HL-60 (cell line): ENCODE results near the gene KLHL36.
A peak's percentile ranks its signal among the peaks of the same experiment; 100 is the strongest.

ENCODE experiments used
- DNase-seq, 2 experiments: peaks; one replicate each; pipeline ENCODE4 v3.0.0-alpha.2; 2010 to 2020; ENCODE audit warnings: low read depth in 1 of 2, low spot score in 1 of 2
- H3K27ac ChIP-seq: fragments of 250-450 bp; sonication (Bioruptor Pico); replicated peaks from 2 replicates; pipeline ENCODE4 v1.5.1; 2020; ENCODE audit warnings: mild to moderate bottlenecking, moderate library complexity
- H3K27me3 ChIP-seq: fragments of 250-450 bp; sonication (Bioruptor Pico); 2 replicates; pipeline ENCODE4 v1.5.1; 2021; ENCODE audit warnings: mild to moderate bottlenecking, moderate library complexity; ENCODE audit not compliant: insufficient read depth, poor library complexity, severe bottlenecking
- H3K4me3 ChIP-seq: replicated peaks from 2 replicates; pipeline ENCODE4 v1.5.1; 2011; ENCODE audit warnings: mild to moderate bottlenecking, control low read depth, low read length; ENCODE audit not compliant: insufficient read depth
- CTCF ChIP-seq: IDR thresholded peaks from one replicate; pipeline ENCODE4 v1.5.1; 2011; ENCODE audit warnings: low read length, control low read depth, inconsistent platforms; ENCODE audit not compliant: insufficient read depth
- GABPA ChIP-seq: IDR thresholded peaks from 2 replicates; pipeline ENCODE4 v1.6.1; 2012; ENCODE audit warnings: low read depth
- POLR2AphosphoS5 ChIP-seq: IDR thresholded peaks from 2 replicates; pipeline ENCODE4 v1.6.1; 2012; ENCODE audit warnings: low read depth
- REST ChIP-seq: IDR thresholded peaks from 2 replicates; pipeline ENCODE4 v1.6.1; 2012; ENCODE audit warnings: low read depth; ENCODE audit not compliant: insufficient replicate concordance
- SPI1 ChIP-seq: IDR thresholded peaks from 2 replicates; pipeline ENCODE4 v1.6.1; 2012; ENCODE audit warnings: low read depth, mild to moderate bottlenecking, borderline replicate concordance

The KLHL36 gene

GRCh38 chr16:84603940-84604339, 44.4 kb upstream of the KLHL36 start:
- no peak for TF ChIP-seq GABPA
- TF ChIP-seq REST, result no peak
- no peak for TF ChIP-seq SPI1
- TF ChIP-seq POLR2AphosphoS5, result no peak
- TF ChIP-seq CTCF, result no peak
- no peak overlapping the region for H3K4me3 ChIP-seq
- H3K27me3 ChIP-seq, result no peaks in the 10 kb centered on the region
- no peak overlapping the region; the same call in 1 of the 2 replicates for H3K27ac ChIP-seq
- DNase-seq, result no peak

GRCh38 chr16:84604477-84605013, 43.8 kb upstream of the KLHL36 start:
- no peak overlapping the region for H3K4me3 ChIP-seq
- peak overlapping the region; percentile 15 for H3K27ac ChIP-seq
- TF ChIP-seq CTCF (no peak), GABPA (no peak), REST (no peak), POLR2AphosphoS5 (no peak), SPI1 (no peak)
- DNase-seq, result no peak
- H3K27me3 ChIP-seq, result no peaks in the 10 kb centered on the region

- no peak for DNase-seq
- H3K27me3 ChIP-seq, result no peaks in the 10 kb centered on the region
- TF ChIP-seq CTCF, result no peak
- TF ChIP-seq POLR2AphosphoS5, result no peak
- TF ChIP-seq REST, result no peak
- TF ChIP-seq GABPA, result no peak
- no peak for TF ChIP-seq SPI1
- no peak overlapping the region; the same call in 1 of the 2 replicates for H3K27ac ChIP-seq
- no peak overlapping the region for H3K4me3 ChIP-seq
Observed at GRCh38 chr16:84605339-84605848, 42.9 kb upstream of the KLHL36 start.
